Panc1 (cell line): ENCODE measurements around the gene FRMD4A. TPM values are rescaled to one million over a fixed set of nuclear protein-coding genes. Genes with fewer than 3 reads are reported as not detected.

Source experiments
- ATAC-seq: fragments of 200-7000 bp; cut with Tn5 transposase; 2 replicates; pipeline ENCODE4 v1.9.1; 2020; ENCODE audit warnings: mild to moderate bottlenecking, moderate library complexity
- BruUV-seq: library from RNA; stranded (reverse); fragments of 400-500 nt; replicated peaks from 2 replicates; lab custom pipeline; 2021; lab: Mats Ljungman, UMichigan
- CTCF ChIA-PET: fragments of 300-600 bp; sonication (Branson Sonifier 250); formaldehyde crosslinking; loops from one replicate; lab custom pipeline; 2022; ENCODE audit warnings: antibody characterized with exemption; lab: Charles Lee
- POLR2A ChIA-PET: fragments of 300-600 bp; sonication (Branson Sonifier 250); formaldehyde crosslinking; loops from one replicate; lab custom pipeline; 2022; ENCODE audit warnings: antibody characterized with exemption; lab: Charles Lee
- DNase-seq: peaks from one replicate; pipeline ENCODE4 v3.0.0-alpha.2; 2010; ENCODE audit warnings: low read depth, low spot score
- H3K27ac ChIP-seq: 2 replicates; pipeline ENCODE4 v1.5.1; 2011; ENCODE audit warnings: mild to moderate bottlenecking, low read length, inconsistent platforms
- H3K27me3 ChIP-seq: fragments of 200-500 bp; sonication (Bioruptor generic); 2 replicates; pipeline ENCODE4 v1.6.0; 2014; ENCODE audit warnings: low read length, inconsistent platforms; ENCODE audit not compliant: control insufficient read depth, insufficient read depth
- H3K36me3 ChIP-seq: fragments of 200-500 bp; sonication (Bioruptor generic); 2 replicates; pipeline ENCODE4 v1.5.1; 2014; ENCODE audit warnings: inconsistent platforms, mild to moderate bottlenecking, low read length, moderate library complexity; ENCODE audit not compliant: control insufficient read depth, insufficient read depth
- H3K4me1 ChIP-seq: 2 replicates; pipeline ENCODE4 v1.5.1; 2011; ENCODE audit warnings: inconsistent platforms, mild to moderate bottlenecking, low read length, moderate library complexity; ENCODE audit not compliant: control insufficient read depth, insufficient read depth
- H3K4me3 ChIP-seq, 2 experiments: 2 replicates each; pipeline ENCODE4 v1.5.1; 2011 to 2012; ENCODE audit warnings: low read depth in 2 of 2, low read length in 2 of 2, mild to moderate bottlenecking in 2 of 2, inconsistent platforms in 1 of 2, moderate library complexity in 1 of 2
- H3K9me3 ChIP-seq: fragments of 200-500 bp; sonication (Bioruptor generic); 2 replicates; pipeline ENCODE4 v1.5.1; 2014; ENCODE audit warnings: low read depth, mild to moderate bottlenecking, inconsistent platforms, low read length, moderate library complexity; ENCODE audit not compliant: control insufficient read depth, insufficient read depth
- POLR2AphosphoS5 ChIP-seq: IDR thresholded peaks from 2 replicates; pipeline ENCODE4 v1.6.1; 2012; ENCODE audit warnings: mild to moderate bottlenecking, low read depth, low read length, moderate library complexity
- SIN3A ChIP-seq: IDR thresholded peaks from 2 replicates; pipeline ENCODE4 v1.6.1; 2012; ENCODE audit warnings: low read depth, mild to moderate bottlenecking, low read length, moderate library complexity, borderline replicate concordance; ENCODE audit not compliant: insufficient read depth
- TCF7L2 ChIP-seq: IDR thresholded peaks from 2 replicates; pipeline ENCODE4 v1.6.1; 2011; ENCODE audit warnings: mild to moderate bottlenecking, low read depth, low read length, inconsistent platforms
- in situ Hi-C: cut with HindIII; loops from 2 replicates; pipeline ENCODE4 v1.10.0; 2016; ENCODE audit warnings: low sequenced_read_pairs, low pct_unique_long_range_greater_than_20kb
- intact Hi-C: fragments of 100-400 bp; cut with micrococcal nuclease; formaldehyde crosslinking; loops from one replicate; pipeline ENCODE4 v1.10.0; 2022; ENCODE audit not compliant: unreplicated experiment
- total RNA-seq: library from RNA; stranded (reverse); gene quantifications from one replicate; pipeline ENCODE4 v1.2.1, GENCODE V29; 2021; ENCODE audit not compliant: unreplicated experiment
- TF ChIP-seq, protein P1 (sequence below): fragments of 450-650 bp; IDR thresholded peaks from 2 replicates; pipeline ENCODE4 v1.5.1; 2017; ENCODE audit warnings: mild to moderate bottlenecking
- TF ChIP-seq, protein P2 (sequence below), 2 experiments: IDR thresholded peaks; 2 replicates each; pipeline ENCODE4 v1.6.1; 2011 to 2012; ENCODE audit warnings: low read depth in 2 of 2, control low read depth in 1 of 2, low read length in 1 of 2, mild to moderate bottlenecking in 1 of 2, moderate library complexity in 1 of 2; ENCODE audit not compliant: insufficient read depth in 1 of 2

FRMD4A gene
- total RNA-seq, 1 experiment from 2014 or later, result 7.1 TPM

DNA sequence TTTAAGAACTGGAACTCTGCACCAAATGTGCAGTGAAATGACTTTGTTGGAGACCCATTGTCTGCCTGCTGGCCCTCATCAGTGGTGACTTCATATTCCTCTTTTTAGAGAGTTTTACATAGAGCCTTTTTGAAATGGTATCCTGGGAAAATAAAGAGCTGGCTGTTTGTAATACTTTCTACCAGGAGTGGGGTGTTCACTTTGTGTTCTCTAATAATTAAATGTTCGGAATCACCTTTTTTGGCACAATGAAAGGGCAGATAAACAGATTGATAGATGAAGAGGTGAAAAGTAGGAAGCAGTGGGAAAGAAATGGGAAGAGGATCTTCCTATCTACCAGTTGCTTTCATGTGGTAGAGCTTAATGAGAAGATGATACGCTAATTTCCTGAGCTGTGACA is 688.4 kb downstream of the FRMD4A start:
- ATAC-seq, result no peak
- in situ Hi-C loops (no loop called here), intact Hi-C loops (no loop called here)
- ChIA-PET POLR2A (no interaction called here), CTCF (no interaction called here)
- no peaks in the 10 kb centered on the region; the same call in 1 of the 2 replicates for H3K36me3 ChIP-seq
- no TSS peak for BruUV-seq
- TF ChIP-seq TCF7L2 (no peak), SIN3A (no peak), POLR2AphosphoS5 (no peak)
- TF ChIP-seq, protein P1, sequence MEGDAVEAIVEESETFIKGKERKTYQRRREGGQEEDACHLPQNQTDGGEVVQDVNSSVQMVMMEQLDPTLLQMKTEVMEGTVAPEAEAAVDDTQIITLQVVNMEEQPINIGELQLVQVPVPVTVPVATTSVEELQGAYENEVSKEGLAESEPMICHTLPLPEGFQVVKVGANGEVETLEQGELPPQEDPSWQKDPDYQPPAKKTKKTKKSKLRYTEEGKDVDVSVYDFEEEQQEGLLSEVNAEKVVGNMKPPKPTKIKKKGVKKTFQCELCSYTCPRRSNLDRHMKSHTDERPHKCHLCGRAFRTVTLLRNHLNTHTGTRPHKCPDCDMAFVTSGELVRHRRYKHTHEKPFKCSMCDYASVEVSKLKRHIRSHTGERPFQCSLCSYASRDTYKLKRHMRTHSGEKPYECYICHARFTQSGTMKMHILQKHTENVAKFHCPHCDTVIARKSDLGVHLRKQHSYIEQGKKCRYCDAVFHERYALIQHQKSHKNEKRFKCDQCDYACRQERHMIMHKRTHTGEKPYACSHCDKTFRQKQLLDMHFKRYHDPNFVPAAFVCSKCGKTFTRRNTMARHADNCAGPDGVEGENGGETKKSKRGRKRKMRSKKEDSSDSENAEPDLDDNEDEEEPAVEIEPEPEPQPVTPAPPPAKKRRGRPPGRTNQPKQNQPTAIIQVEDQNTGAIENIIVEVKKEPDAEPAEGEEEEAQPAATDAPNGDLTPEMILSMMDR, result no peak
- TF ChIP-seq, protein P2, sequence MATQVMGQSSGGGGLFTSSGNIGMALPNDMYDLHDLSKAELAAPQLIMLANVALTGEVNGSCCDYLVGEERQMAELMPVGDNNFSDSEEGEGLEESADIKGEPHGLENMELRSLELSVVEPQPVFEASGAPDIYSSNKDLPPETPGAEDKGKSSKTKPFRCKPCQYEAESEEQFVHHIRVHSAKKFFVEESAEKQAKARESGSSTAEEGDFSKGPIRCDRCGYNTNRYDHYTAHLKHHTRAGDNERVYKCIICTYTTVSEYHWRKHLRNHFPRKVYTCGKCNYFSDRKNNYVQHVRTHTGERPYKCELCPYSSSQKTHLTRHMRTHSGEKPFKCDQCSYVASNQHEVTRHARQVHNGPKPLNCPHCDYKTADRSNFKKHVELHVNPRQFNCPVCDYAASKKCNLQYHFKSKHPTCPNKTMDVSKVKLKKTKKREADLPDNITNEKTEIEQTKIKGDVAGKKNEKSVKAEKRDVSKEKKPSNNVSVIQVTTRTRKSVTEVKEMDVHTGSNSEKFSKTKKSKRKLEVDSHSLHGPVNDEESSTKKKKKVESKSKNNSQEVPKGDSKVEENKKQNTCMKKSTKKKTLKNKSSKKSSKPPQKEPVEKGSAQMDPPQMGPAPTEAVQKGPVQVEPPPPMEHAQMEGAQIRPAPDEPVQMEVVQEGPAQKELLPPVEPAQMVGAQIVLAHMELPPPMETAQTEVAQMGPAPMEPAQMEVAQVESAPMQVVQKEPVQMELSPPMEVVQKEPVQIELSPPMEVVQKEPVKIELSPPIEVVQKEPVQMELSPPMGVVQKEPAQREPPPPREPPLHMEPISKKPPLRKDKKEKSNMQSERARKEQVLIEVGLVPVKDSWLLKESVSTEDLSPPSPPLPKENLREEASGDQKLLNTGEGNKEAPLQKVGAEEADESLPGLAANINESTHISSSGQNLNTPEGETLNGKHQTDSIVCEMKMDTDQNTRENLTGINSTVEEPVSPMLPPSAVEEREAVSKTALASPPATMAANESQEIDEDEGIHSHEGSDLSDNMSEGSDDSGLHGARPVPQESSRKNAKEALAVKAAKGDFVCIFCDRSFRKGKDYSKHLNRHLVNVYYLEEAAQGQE (IDR thresholded peaks at IDR 0.05; ENCODE audit: insufficient read depth in 1 of 2, low read depth in 2 of 2, low read length in 1 of 2), result no peak
- no peak overlapping the region for H3K27ac ChIP-seq
- H3K4me3 ChIP-seq, result no peak overlapping the region
- H3K9me3 ChIP-seq, result no peaks in the 10 kb centered on the region
- no peak for DNase-seq
- H3K4me1 ChIP-seq, result no peaks in the 10 kb centered on the region
- H3K27me3 ChIP-seq, result no peaks in the 10 kb centered on the region

DNA sequence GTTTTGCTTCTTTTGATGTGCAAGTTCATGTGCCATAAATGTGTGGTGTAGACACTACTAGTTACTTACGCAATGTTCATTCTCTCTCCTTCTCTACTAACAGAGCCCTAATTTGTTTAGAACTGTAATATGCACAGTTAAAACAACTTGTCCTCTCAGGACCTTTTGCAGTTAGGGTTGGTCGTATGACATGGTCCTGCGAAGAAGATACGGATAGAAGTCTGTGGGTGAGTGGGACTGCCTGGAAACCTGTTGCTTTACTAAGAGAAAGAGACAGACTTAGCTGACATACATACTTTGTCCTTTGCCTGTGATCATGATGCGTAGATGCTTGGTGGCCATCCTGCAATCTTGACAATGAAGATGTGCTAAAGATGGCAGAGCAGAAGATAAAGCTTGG is 692.8 kb downstream of the FRMD4A start:
- in situ Hi-C loops, result no loop called here
- DNase-seq (no peak), ATAC-seq (no peak)
- ChIA-PET POLR2A (no interaction called here), CTCF (no interaction called here)
- H3K27me3 ChIP-seq, result no peaks in the 10 kb centered on the region
- BruUV-seq, result no TSS peak
- no peaks in the 10 kb centered on the region for H3K4me1 ChIP-seq
- no peak overlapping the region for H3K4me3 ChIP-seq
- TF ChIP-seq, protein P1, result no peak
- TF ChIP-seq, protein P2 (IDR thresholded peaks at IDR 0.05; ENCODE audit: insufficient read depth in 1 of 2, low read depth in 2 of 2, low read length in 1 of 2), result no peak
- no peak for TF ChIP-seq TCF7L2
- TF ChIP-seq SIN3A, result no peak
- TF ChIP-seq POLR2AphosphoS5, result no peak
- H3K27ac ChIP-seq, result no peak overlapping the region
- no peaks in the 10 kb centered on the region; the same call in 1 of the 2 replicates for H3K36me3 ChIP-seq
- intact Hi-C loops, result no loop called here
- no peaks in the 10 kb centered on the region for H3K9me3 ChIP-seq
